ENCODE measurements around the gene PAM.

PAM gene

DNA sequence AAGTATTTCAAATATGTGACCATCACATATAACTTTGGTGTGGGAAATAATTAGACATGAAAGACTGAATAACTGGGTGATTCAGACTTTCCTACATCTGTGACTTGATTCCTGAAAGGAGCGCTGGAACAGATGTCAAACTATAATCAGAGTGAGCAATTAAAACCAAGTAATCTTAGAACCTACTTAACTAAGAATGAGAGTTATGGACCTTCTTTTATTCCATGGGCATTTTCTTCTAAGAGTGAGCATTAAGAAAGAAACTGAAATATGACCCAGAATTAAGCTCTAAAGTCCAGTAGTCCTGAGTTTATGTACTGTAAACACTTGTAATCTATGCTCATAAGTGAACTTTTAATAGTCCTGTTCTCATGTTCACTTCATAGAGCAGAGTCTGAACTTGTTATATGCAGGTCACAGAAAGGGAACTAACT is 68.4 kb downstream of the PAM start:
- H3K36me3 Mint-ChIP-seq: no peaks in the 10 kb centered on the region
- no peak overlapping the region for H3K4me3 Mint-ChIP-seq
- H3K4me1 Mint-ChIP-seq: peaks cover 6% of the 10 kb centered on the region
- no peak for DNase-seq
- H3K9me3 Mint-ChIP-seq: no peaks in the 10 kb centered on the region
- CTCF ChIA-PET: interaction anchor here (1.6 kb wide), 1 partner anchor 9 kb away, joined by 5 read pairs; no protein-coding TSS in a partner anchor
- H3K27ac Mint-ChIP-seq: no peak overlapping the region
- H3K27me3 Mint-ChIP-seq: no peaks in the 10 kb centered on the region

DNA sequence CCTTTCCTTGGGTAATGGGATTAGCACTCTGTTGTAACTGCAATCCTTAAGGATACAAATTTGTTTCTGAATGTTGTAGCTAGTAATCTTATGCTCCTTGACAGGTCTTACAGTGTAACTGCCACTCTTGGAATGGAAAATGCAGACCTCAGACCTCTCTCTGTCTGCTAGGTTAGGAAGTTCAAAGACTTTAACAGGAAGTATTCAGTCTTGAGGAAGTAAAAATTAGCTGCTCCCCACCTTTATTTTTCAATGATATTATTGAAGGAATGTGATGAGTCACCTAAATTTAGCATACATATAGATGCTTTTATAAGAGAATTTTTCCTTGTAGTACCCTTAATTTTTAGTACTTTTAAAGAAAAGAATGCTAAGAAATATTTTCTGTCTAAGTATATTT is 71.5 kb downstream of the PAM start:
- peaks cover 6% of the 10 kb centered on the region for H3K4me1 Mint-ChIP-seq
- CTCF ChIA-PET: interaction anchor here (1.4 kb wide), 1 partner anchor 47 kb away, joined by 3 read pairs; no protein-coding TSS in a partner anchor
- no peak for DNase-seq
- no peak overlapping the region for H3K4me3 Mint-ChIP-seq
- H3K9me3 Mint-ChIP-seq: no peaks in the 10 kb centered on the region
- H3K27me3 Mint-ChIP-seq: no peaks in the 10 kb centered on the region
- no peaks in the 10 kb centered on the region for H3K36me3 Mint-ChIP-seq
- no peak overlapping the region for H3K27ac Mint-ChIP-seq

DNA sequence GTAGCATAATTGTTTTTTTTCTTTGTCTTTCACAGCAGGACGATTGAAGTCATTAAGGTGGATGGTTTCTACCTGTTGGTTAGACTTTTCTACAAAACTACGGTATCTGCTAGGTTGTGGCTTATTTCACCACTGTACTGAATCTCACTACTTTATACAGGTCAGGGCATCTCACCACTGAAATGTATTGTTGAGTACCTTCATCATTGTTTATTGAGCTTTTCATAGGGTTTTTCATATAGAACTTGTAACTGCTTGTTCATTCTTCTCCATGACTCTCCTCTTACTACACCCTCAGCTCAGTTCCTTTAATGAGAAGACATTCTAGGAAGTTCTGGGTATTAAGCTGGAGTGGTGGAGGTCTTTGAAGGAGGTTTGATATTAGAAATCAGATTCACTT is 75.1 kb downstream of the PAM start:
- no peak overlapping the region for H3K4me3 Mint-ChIP-seq
- no peak for DNase-seq
- no peaks in the 10 kb centered on the region for H3K9me3 Mint-ChIP-seq
- no peaks in the 10 kb centered on the region for H3K27me3 Mint-ChIP-seq
- CTCF ChIA-PET: no interaction called here
- H3K27ac Mint-ChIP-seq: no peak overlapping the region
- H3K4me1 Mint-ChIP-seq: peaks cover 6% of the 10 kb centered on the region
- H3K36me3 Mint-ChIP-seq: no peaks in the 10 kb centered on the region

DNA sequence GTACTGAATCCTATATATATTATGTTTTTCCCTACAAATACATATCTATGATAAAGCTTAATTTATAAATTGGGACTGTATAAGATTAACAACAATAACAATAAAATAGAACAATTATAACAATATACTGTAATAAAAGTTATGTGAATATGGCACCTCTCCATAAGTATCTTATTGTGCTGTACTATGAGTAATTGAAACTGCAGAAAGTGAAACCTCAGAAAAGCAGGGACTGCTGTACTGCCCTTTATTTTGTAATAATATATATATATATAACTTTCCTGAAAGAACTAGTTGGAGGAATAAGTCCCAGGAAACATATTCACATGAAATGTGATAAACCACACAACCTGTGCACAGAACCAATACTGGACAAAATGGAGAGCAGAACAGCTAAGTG is 77.3 kb downstream of the PAM start:
- no peak overlapping the region for H3K27ac Mint-ChIP-seq
- CTCF ChIA-PET: interaction anchor here (1.8 kb wide), 1 partner anchor 9 kb away, joined by 5 read pairs; no protein-coding TSS in a partner anchor
- no peaks in the 10 kb centered on the region for H3K27me3 Mint-ChIP-seq
- H3K36me3 Mint-ChIP-seq: no peaks in the 10 kb centered on the region
- H3K4me3 Mint-ChIP-seq: no peak overlapping the region
- DNase-seq: no peak
- H3K4me1 Mint-ChIP-seq: peaks cover 2% of the 10 kb centered on the region
- H3K9me3 Mint-ChIP-seq: no peaks in the 10 kb centered on the region

DNA sequence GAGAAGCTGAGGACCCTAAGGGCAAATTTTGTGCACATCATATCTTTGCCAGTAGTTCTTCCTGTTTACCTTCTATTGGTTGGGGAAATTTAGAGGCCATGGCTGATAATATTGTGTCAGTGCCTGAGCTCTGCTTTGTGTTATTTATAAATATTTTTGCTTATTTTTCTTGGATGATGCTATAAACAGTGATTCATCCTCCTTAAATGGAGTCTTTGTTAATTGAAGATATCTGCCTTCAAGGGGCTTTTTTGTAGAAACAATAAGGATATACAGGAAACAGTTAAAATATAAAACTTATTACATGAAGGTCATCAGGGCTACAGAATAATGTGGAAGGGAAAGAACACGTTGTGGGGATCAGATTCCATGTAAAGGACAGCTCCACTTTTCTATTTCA is 78.0 kb downstream of the PAM start:
- H3K27me3 Mint-ChIP-seq: no peaks in the 10 kb centered on the region
- DNase-seq: no peak
- CTCF ChIA-PET: interaction anchor here (0.7 to 1.8 kb wide), 2 partner anchors 10 to 53 kb away, joined by 3 to 5 read pairs; no protein-coding TSS in a partner anchor
- no peak overlapping the region for H3K4me3 Mint-ChIP-seq
- no peak overlapping the region for H3K27ac Mint-ChIP-seq
- no peaks in the 10 kb centered on the region for H3K9me3 Mint-ChIP-seq
- no peaks in the 10 kb centered on the region for H3K36me3 Mint-ChIP-seq
- H3K4me1 Mint-ChIP-seq: peaks cover 2% of the 10 kb centered on the region

DNA sequence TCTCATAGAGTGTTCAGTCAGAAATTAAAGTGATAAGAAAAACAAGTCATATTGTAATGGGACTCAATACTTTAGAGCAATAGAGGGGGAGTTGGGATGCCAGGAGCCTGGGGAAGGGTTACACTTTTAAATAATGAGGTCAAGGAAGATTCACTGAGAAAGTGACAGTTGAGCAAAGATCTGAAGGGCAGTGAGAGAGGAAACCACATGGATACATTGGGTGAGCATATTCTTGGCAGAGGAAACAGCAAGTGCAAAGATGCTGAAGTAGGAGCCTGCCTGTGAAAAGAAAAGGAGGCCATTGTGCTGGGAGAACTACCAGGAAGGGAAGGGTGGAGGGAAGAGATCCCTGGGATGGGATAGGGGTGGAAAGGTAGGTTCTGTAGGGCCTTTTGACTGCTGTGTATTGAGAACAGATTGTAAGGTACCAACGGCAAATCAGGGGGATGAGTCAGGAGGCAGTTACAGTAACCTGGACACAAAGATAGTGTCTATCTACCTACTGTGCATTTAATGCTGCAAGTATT is 79.4 kb downstream of the PAM start:
- Mint-ChIP-seq H3K4me3 (no peak overlapping the region), H3K27ac (no peak overlapping the region), H3K27me3 (no peaks in the 10 kb centered on the region), H3K4me1 (peaks cover 2% of the 10 kb centered on the region), H3K36me3 (no peaks in the 10 kb centered on the region), H3K9me3 (no peaks in the 10 kb centered on the region)
- no peak for DNase-seq
- CTCF ChIA-PET: no interaction called here

DNA sequence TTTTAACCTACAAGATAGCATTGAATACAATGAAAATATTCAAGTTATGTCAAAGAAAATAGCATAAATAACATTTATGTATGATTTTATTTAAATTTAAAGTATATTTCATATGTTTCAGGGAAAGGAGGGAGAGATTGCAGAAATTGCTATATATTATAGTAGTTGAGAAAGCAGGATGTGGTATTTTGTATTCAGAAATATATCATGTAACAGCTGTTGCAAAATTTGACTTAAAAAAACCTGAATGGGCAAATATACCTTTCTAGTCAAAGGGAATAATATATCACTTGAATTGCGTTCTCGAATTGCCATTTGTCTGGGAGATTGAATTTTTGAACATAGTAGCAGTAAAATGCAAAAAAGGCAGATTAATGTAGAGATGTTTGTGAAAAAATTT is 80.6 kb downstream of the PAM start:
- no peak for DNase-seq
- H3K4me1 Mint-ChIP-seq: peaks cover 2% of the 10 kb centered on the region
- H3K27me3 Mint-ChIP-seq: no peaks in the 10 kb centered on the region
- H3K9me3 Mint-ChIP-seq: no peaks in the 10 kb centered on the region
- no peaks in the 10 kb centered on the region for H3K36me3 Mint-ChIP-seq
- CTCF ChIA-PET: interaction anchor here (0.5 to 0.6 kb wide), 2 partner anchors 25 to 1917 kb away, joined by 3 to 4 read pairs; no protein-coding TSS in a partner anchor
- H3K4me3 Mint-ChIP-seq: no peak overlapping the region
- no peak overlapping the region for H3K27ac Mint-ChIP-seq

DNA sequence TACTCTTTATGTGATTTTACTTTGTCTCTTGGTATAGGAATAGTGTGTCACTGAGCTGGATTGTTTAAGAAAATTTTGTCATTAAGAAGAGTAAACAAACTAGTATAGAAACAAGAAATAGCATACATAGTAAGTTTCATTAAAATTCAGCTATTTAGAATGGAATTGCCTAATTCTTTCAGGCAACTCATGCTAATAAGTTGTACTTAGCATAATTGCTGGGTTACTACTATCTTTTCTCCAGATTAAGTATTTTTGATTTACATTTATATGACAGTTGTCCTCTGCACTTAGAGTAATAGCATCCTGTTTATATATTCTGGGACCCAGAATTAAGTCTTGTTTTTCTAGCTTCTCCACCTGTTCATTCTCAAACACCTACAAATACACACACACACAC is 85.9 kb downstream of the PAM start:
- Mint-ChIP-seq H3K27me3 (no peaks in the 10 kb centered on the region), H3K4me1 (peaks cover 3% of the 10 kb centered on the region), H3K36me3 (no peaks in the 10 kb centered on the region), H3K27ac (no peak overlapping the region), H3K9me3 (no peaks in the 10 kb centered on the region), H3K4me3 (no peak overlapping the region)
- CTCF ChIA-PET: no interaction called here
- DNase-seq: no peak

DNA sequence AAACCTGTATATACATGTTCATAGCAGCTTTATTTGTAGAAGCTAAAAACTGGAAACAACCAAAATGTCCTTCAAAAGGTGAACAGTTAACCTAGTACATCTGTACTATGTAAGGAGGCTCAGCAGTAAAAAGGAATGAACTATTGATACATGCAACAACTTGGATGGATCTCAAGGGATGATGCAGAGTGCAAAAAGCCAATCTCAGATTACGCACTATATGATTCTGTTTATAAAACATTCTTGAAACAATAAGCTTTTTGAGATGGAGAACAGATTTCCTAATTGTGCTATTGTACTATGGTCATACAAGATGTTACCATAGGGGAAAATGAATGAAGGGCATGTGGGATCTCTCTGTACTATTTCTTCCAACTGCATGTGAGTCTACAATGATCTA is 88.9 kb downstream of the PAM start:
- Mint-ChIP-seq H3K4me1 (peaks cover 3% of the 10 kb centered on the region), H3K27me3 (no peaks in the 10 kb centered on the region), H3K27ac (no peak overlapping the region), H3K4me3 (no peak overlapping the region), H3K36me3 (peaks cover 1% of the 10 kb centered on the region), H3K9me3 (no peaks in the 10 kb centered on the region)
- CTCF ChIA-PET: interaction anchor here (1.1 kb wide), 1 partner anchor 128 kb away, joined by 4 read pairs; no protein-coding TSS in a partner anchor
- no peak for DNase-seq

DNA sequence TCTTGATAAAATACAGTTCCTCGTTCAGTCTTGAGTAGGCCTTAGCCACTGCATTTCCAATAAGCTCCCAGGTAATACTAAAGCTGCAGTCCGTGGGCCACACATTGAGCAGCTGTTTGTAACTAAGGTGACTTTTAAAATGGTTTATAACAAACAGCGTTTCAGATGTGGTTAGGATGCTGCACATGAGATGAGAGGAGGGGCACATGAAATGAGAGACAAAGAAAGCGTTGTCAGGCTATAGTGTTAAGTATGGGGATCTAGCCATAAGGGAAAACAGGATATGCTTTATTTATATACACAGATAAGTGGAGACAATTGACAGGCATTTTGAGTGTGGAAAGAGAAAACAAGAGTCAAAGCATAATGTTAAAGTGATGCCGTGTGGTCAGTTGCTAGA is 89.9 kb downstream of the PAM start:
- no peak for DNase-seq
- Mint-ChIP-seq H3K4me3 (no peak overlapping the region), H3K4me1 (peaks cover 3% of the 10 kb centered on the region), H3K36me3 (peaks cover 1% of the 10 kb centered on the region), H3K27me3 (no peaks in the 10 kb centered on the region), H3K9me3 (no peaks in the 10 kb centered on the region), H3K27ac (no peak overlapping the region)
- CTCF ChIA-PET: interaction anchor here (1.2 to 1.5 kb wide), 2 partner anchors 23 to 45 kb away, joined by 3 read pairs; no protein-coding TSS in a partner anchor

DNA sequence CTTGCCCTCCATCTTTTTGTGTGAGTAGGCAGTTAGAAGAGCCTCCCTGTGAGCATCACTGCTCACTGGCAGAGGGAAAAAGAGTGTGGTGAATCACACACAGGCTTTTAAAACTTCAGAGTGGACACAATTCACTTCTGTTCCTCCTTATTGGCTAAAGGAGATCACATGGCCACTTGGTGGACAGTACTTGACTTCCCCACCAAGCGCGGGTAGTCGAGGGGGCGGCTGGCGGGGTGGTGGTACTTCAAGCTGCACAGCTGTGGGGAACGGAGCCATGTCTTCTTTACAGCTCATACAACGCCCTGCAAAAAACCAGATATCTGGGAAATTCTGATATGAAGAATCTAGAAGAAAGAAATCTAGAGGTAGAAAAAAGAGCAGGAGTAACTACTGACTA is 95.4 kb downstream of the PAM start:
- Mint-ChIP-seq H3K36me3 (peaks cover 1% of the 10 kb centered on the region), H3K27ac (no peak overlapping the region), H3K27me3 (no peaks in the 10 kb centered on the region), H3K4me3 (no peak overlapping the region), H3K4me1 (peaks cover 2% of the 10 kb centered on the region), H3K9me3 (no peaks in the 10 kb centered on the region)
- CTCF ChIA-PET: interaction anchor here (0.6 kb wide), 1 partner anchor 382 kb away, joined by 3 read pairs; no protein-coding TSS in a partner anchor
- DNase-seq: no peak

DNA sequence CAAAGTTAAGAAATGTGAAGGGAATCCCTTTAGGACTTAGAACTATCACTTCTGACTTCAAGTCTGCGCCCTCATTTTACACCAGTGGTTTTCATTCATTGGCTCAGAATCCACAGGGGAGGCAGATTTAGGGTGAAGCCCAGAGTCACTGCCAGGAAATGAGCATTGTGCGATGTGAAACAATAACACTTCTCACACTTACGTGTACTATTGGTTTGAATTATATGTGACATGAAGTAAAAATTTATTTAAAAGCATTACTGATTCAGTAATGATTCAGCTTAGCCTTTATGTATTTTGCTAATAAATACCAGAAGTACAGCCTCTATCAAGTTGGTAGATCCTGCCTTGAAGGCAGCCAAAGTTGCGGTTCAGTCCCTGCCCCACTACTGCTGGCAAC is 98.6 kb downstream of the PAM start:
- Mint-ChIP-seq H3K4me3 (no peak overlapping the region), H3K27me3 (no peaks in the 10 kb centered on the region), H3K27ac (no peak overlapping the region), H3K4me1 (peaks cover 8% of the 10 kb centered on the region), H3K9me3 (no peaks in the 10 kb centered on the region), H3K36me3 (no peaks in the 10 kb centered on the region)
- CTCF ChIA-PET: no interaction called here
- no peak for DNase-seq

DNA sequence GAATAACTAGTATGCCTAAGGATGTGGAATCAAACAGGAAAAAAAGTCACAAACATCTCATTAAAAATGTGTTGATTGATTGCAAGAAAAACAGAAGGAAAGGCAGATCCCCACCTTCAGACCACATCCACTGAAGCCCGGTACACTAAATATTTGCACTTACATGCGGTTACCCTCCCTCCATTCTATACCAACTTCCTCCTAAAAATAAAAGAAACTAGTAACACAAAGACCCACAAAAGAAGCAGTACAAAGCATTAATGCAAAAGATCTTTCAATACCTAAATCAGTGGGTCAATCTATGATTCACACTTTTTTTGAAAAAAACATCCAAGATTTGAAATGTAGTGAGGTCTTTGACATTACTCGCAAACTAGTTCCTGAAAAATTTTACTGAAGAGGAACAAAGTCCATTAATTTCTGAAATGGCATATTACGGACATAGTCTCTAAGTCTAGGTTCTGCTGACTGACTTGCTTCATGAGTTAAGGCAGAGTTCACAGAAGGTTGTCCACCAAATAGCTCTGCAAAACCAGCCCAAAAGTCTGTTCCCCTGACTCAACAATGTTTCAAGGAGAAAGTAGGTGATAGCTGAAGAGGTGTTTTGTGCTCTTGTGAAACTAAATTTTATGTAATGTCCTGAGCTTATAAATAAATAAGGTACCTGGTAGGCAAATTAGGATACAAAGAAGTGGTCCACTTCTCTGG is 100.7 kb downstream of the PAM start:
- Mint-ChIP-seq H3K27me3 (no peaks in the 10 kb centered on the region), H3K27ac (no peak overlapping the region), H3K4me3 (no peak overlapping the region), H3K36me3 (no peaks in the 10 kb centered on the region), H3K4me1 (peaks cover 8% of the 10 kb centered on the region), H3K9me3 (no peaks in the 10 kb centered on the region)
- CTCF ChIA-PET: no interaction called here
- no peak for DNase-seq

DNA sequence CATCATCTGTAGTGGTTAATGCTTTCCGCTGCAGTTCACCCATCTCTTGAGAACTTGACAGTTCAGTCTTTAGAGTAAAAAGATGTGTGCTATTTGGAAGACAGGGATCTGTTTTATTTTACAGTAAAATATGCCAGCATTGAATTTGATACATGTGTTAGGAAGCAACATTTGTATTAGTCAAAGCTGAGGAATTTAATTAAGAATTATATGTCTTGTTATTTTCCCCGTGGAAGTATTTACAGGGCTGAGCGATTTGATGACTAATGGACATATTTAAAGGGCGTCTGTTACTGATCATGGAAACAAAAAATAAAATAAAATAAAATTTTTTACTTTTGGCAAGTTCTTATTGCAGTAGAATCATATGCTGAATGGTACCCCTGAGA is 101.3 kb downstream of the PAM start:
- Mint-ChIP-seq H3K27me3 (no peaks in the 10 kb centered on the region), H3K36me3 (no peaks in the 10 kb centered on the region), H3K4me1 (peaks cover 8% of the 10 kb centered on the region), H3K4me3 (no peak overlapping the region), H3K9me3 (no peaks in the 10 kb centered on the region), H3K27ac (no peak overlapping the region)
- CTCF ChIA-PET: interaction anchor here (0.7 kb wide), 1 partner anchor 168 kb away, joined by 3 read pairs; no protein-coding TSS in a partner anchor
- no peak for DNase-seq

Measured in activated naive CD4-positive, alpha-beta T cell treated with anti-CD3 and anti-CD28 coated beads, Interleukin-2, amount 10 ng/mL, durations not matched to agents 7 days and 5 days (primary cell).